Kidney epithelial cell (primary cell): ENCODE measurements around the gene GALNT17. TPM values are rescaled to one million over a fixed set of nuclear protein-coding genes. Genes with fewer than 3 reads are reported as not detected.

Experiments used
- DNase-seq: peaks from one replicate; pipeline ENCODE4 v3.0.0-alpha.2; 2010; ENCODE audit warnings: low read depth
- H3K27me3 ChIP-seq: 2 replicates; pipeline ENCODE4 v1.6.0; 2011; ENCODE audit warnings: low read length; ENCODE audit not compliant: control insufficient read depth, insufficient read depth
- H3K36me3 ChIP-seq: 2 replicates; pipeline ENCODE4 v1.5.1; 2011; ENCODE audit warnings: low read length; ENCODE audit not compliant: control insufficient read depth, insufficient read depth
- H3K4me3 ChIP-seq: 2 replicates; pipeline ENCODE4 v1.5.1; 2011; ENCODE audit warnings: low read depth, mild to moderate bottlenecking, control low read depth, low read length
- total RNA-seq: library from RNA; depleted of rRNA; stranded (reverse); fragments of >200 nt; gene quantifications from 2 replicates; pipeline ENCODE4 v1.2.3, GENCODE V29; 2015
- TF ChIP-seq, protein P1 (sequence below): IDR thresholded peaks from 2 replicates; pipeline ENCODE4 v1.5.1; 2011; ENCODE audit warnings: mild to moderate bottlenecking, moderate library complexity, low read length, control low read depth, inconsistent platforms; ENCODE audit not compliant: insufficient read depth, poor library complexity, severe bottlenecking

Gene GALNT17
- total RNA-seq, 1 donor from 2014 or later: 3.3 TPM

DNA sequence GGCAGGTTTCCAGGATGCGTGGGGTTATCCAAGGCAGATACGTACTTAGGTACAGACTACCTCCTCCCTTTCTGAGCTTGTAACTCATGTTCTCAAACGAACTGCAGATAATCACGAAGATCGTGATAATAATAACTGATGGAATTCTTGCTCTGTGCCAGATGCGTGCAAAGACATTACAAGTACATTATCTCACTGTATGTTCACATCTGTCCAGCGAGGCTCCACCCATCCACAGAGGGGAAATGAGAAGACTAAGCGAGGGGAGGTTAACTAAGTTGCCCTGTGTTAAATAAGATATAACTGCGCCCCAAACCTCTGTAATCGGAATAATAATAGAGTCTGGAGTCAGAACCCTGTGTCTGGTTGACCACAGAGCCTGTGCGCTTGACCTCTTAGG is 1.9 kb downstream of the GALNT17 start:
- H3K27me3 ChIP-seq: peaks cover 29% of the 10 kb centered on the region
- no peak overlapping the region for H3K4me3 ChIP-seq
- H3K36me3 ChIP-seq: no peaks in the 10 kb centered on the region
- TF ChIP-seq, protein P1, sequence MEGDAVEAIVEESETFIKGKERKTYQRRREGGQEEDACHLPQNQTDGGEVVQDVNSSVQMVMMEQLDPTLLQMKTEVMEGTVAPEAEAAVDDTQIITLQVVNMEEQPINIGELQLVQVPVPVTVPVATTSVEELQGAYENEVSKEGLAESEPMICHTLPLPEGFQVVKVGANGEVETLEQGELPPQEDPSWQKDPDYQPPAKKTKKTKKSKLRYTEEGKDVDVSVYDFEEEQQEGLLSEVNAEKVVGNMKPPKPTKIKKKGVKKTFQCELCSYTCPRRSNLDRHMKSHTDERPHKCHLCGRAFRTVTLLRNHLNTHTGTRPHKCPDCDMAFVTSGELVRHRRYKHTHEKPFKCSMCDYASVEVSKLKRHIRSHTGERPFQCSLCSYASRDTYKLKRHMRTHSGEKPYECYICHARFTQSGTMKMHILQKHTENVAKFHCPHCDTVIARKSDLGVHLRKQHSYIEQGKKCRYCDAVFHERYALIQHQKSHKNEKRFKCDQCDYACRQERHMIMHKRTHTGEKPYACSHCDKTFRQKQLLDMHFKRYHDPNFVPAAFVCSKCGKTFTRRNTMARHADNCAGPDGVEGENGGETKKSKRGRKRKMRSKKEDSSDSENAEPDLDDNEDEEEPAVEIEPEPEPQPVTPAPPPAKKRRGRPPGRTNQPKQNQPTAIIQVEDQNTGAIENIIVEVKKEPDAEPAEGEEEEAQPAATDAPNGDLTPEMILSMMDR: no peak
- DNase-seq: no peak

DNA sequence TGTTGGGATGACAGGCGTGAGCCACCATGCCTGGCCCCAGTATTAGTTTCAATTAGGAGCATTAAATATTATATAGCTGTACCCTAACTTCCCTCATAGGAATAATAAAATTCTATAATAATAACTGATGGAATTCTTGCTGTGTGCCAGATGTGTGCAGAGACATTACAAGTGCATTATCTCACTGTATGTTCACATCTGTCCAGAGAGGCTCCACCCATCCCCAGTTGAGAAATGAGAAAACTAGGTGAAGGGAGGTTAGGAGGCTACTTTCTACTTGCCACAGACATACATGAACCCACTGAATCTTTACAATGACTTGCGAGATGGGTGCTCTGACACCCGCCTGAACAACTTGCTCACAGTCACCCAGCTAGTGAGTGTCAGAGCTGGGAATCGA is 3.2 kb downstream of the GALNT17 start:
- no peak for DNase-seq

DNA sequence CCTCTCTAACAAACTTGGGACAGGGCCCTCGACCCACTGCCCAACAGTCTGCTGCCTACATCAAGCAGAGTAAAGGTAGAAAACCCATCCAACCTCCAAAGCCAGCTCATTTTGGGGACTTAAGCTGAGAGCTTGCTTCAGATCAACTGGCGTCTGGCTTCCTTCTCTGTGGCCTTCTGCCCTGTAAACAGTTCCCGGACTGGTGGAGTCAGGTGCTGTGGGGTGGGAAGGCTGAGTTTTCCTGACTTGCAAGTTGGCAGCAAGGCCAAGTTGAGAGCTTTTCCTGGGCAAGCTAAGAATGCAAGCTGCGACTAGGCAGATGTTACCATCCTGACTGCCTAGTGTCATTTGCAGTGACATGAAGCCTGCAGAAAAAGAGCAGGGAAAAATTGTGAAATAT is 3.7 kb downstream of the GALNT17 start:
- Histone ChIP-seq H3K36me3 (no peaks in the 10 kb centered on the region), H3K27me3 (peaks cover 25% of the 10 kb centered on the region), H3K4me3 (no peak overlapping the region)
- TF ChIP-seq, protein P1: no peak
- no peak for DNase-seq

More for the DNA sequence above, 3.2 kb downstream of the GALNT17 start:
- TF ChIP-seq, protein P1: no peak
- Histone ChIP-seq H3K36me3 (no peaks in the 10 kb centered on the region), H3K27me3 (peaks cover 26% of the 10 kb centered on the region), H3K4me3 (no peak overlapping the region)

DNA sequence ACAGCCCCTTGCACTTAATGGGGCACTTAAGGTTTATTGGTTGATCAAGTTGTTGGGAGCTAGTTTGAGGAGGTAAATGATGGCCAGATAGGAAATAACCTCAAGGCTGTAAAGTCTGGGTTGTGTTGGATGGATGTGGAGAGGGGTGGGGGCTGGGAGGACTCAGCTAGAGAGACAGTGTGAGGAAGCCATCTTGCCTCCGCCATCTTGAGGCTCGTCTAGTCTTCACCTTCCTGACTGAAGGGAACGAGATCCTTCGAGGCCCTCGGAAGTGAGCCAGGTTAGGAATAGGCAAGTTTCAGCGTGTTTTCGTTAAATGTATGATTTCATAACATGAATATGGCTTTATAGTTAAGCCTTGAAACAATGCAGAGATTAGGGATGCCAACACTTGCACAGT is 5.5 kb downstream of the GALNT17 start:
- DNase-seq: no peak
- Histone ChIP-seq H3K4me3 (no peak overlapping the region), H3K27me3 (peaks cover 10% of the 10 kb centered on the region), H3K36me3 (no peaks in the 10 kb centered on the region)
- TF ChIP-seq, protein P1: no peak

DNA sequence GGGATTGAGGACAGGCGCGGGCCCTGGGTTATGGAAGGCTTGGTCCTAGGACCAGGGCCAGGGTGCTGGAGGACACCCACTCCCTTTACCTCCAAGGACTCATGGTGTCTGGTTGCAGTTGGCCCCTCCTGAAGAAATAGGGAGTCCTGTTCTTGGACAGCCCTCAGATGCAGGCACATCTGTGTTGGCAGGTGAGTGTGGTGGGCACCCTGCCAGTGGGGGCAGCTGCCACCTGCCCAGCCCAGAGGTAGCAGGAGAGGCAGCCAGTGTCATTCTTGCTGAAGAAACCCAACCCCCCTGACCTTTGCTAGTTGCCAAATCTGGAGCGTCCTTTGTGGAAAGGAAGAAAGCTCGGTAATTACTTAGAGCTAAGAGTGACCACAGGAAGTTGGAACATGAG is 8.3 kb downstream of the GALNT17 start:
- Histone ChIP-seq H3K36me3 (no peaks in the 10 kb centered on the region), H3K4me3 (no peak overlapping the region), H3K27me3 (no peaks in the 10 kb centered on the region)
- TF ChIP-seq, protein P1: no peak
- DNase-seq: no peak

DNA sequence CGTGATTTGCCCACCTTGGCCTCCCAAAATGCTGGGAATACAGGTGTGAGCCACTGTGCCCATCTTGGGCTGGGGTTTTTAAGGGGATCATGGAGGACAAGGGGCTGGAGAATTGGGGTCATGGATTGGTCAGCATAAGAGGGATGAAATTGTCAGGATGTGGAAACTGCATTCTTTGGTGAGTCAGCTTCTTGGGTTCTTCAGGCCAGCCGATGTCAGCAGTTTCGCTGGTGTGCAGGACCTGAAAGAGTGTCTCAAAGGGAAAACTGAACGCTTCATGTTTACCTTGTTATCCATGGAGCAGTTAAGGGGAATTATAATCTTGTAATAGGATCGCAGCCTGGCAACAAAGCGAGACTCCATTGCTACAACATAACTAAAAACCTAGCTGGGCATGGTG is 13.0 kb downstream of the GALNT17 start:
- Histone ChIP-seq H3K36me3 (no peaks in the 10 kb centered on the region), H3K27me3 (no peaks in the 10 kb centered on the region), H3K4me3 (no peak overlapping the region)
- no peak for DNase-seq
- TF ChIP-seq, protein P1: no peak
